K562 (cell line): Measurements from ENCODE around the gene SLMAP. TPM values are rescaled to one million over a fixed set of nuclear protein-coding genes. Genes with fewer than 3 reads are reported as not detected.

Experiments
- ATAC-seq: fragments of 200-7000 bp; cut with Tn5 transposase; 3 replicates; pipeline ENCODE4 v1.9.1; 2020; ENCODE audit warnings: moderate library complexity
- BruUV-seq: library from RNA; stranded (reverse); fragments of 400-500 nt; replicated peaks from 2 replicates; lab custom pipeline; 2021; lab: Mats Ljungman, UMichigan
- CTCF ChIA-PET: fragments of 300-600 bp; formaldehyde crosslinking; extraction: SDS; loops from one replicate; lab custom pipeline; 2021; ENCODE audit warnings: low intra/inter-chr PET ratio; lab: Yijun Ruan, JAX
- POLR2A ChIA-PET: fragments of 300-600, 350-650 bp; sonication (Branson Sonifier 250); formaldehyde crosslinking; extraction: SDS; loops from one replicate; lab custom pipeline; 2021; ENCODE audit warnings: antibody characterized with exemption, inconsistent platforms; lab: Yijun Ruan, JAX
- DNase-seq, 4 experiments: peaks; one replicate each; pipeline versions ENCODE4 v3.0.0 to v3.0.0-alpha.2; 2011 to 2018; ENCODE audit warnings: low spot score in 3 of 4, mixed read lengths in 3 of 4; ENCODE audit errors: extremely low read depth in 1 of 4
- FAIRE-seq: peaks from 2 replicates; lab custom pipeline; 2011; peaks lifted over from hg19 to GRCh38; lab: Jason Lieb, UNC
- H2AFZ ChIP-seq: 2 replicates; pipeline ENCODE4 v1.6.0; 2011; ENCODE audit warnings: low read depth, low read length, control low read depth, inconsistent platforms
- H3K27ac ChIP-seq: fragments of 200-600 bp; 3 replicates; pipeline ENCODE4 v1.8.0; 2011; ENCODE audit warnings: low read depth, mild to moderate bottlenecking, control low read depth, inconsistent platforms, low read length, moderate library complexity, mixed read lengths; ENCODE audit errors: extremely low read depth
- H3K27me3 ChIP-seq, 2 experiments: fragments of 300-600 bp in 1 of 2; 2 replicates in 1 of 2; 3 replicates in 1 of 2; pipeline versions ENCODE4 v1.6.0 to v1.8.0; 2011; ENCODE audit warnings: inconsistent platforms in 2 of 2, low read length in 2 of 2, mild to moderate bottlenecking in 1 of 2, mixed read lengths in 1 of 2, moderate library complexity in 1 of 2; ENCODE audit not compliant: control insufficient read depth in 2 of 2, insufficient read depth in 2 of 2
- H3K36me3 ChIP-seq: fragments of 300-600 bp; 3 replicates; pipeline ENCODE4 v1.8.0; 2011; ENCODE audit warnings: mild to moderate bottlenecking, low read length, inconsistent platforms; ENCODE audit not compliant: control insufficient read depth, insufficient read depth
- H3K4me1 ChIP-seq, 2 experiments: fragments of 200-600 bp in 1 of 2; replicated peaks in 1 of 2; 2 replicates in 1 of 2; 3 replicates in 1 of 2; pipeline versions ENCODE4 v1.5.1 to v1.8.0; 2011; ENCODE audit warnings: inconsistent platforms in 2 of 2, low read length in 2 of 2, mild to moderate bottlenecking in 1 of 2, mixed read lengths in 1 of 2, moderate library complexity in 1 of 2; ENCODE audit not compliant: control insufficient read depth in 2 of 2, insufficient read depth in 2 of 2
- H3K4me2 ChIP-seq: 2 replicates; pipeline ENCODE4 v1.6.1; 2011; ENCODE audit warnings: low read length, control low read depth, inconsistent platforms, mixed read lengths; ENCODE audit not compliant: insufficient read depth
- H3K4me3 ChIP-seq: fragments of 200-600 bp; sonication (generic), shearing (Covaris generic); 2 replicates; pipeline ENCODE4 v1.5.1; 2016; ENCODE audit warnings: control low read depth, inconsistent platforms
- H3K79me2 ChIP-seq: fragments of 200-600 bp; 3 replicates; pipeline ENCODE4 v1.8.0; 2011; ENCODE audit warnings: low read length, inconsistent platforms; ENCODE audit not compliant: control insufficient read depth, insufficient read depth
- H3K9ac ChIP-seq, 2 experiments: 2 replicates each; pipeline versions ENCODE4 v1.6.0 to v1.6.1; 2011; ENCODE audit warnings: low read depth in 2 of 2, low read length in 2 of 2, control low read depth in 1 of 2, inconsistent platforms in 1 of 2, mild to moderate bottlenecking in 1 of 2, mixed read lengths in 1 of 2; ENCODE audit not compliant: insufficient read depth in 1 of 2
- H3K9me1 ChIP-seq: one replicate; pipeline ENCODE4 v1.6.0; 2011; ENCODE audit warnings: inconsistent platforms, mild to moderate bottlenecking, low read length, moderate library complexity; ENCODE audit not compliant: control insufficient read depth, insufficient read depth
- H3K9me3 ChIP-seq: replicated peaks from 2 replicates; pipeline ENCODE4 v1.5.1; 2011; ENCODE audit warnings: low read depth, low read length, inconsistent platforms; ENCODE audit not compliant: control insufficient read depth, insufficient read depth
- H4K20me1 ChIP-seq: replicated peaks from 2 replicates; pipeline ENCODE4 v1.6.1; 2011; ENCODE audit warnings: low read length, inconsistent platforms, mixed read lengths; ENCODE audit not compliant: control insufficient read depth, insufficient read depth
- NFYB ChIP-seq: IDR thresholded peaks from 2 replicates; pipeline ENCODE4 v1.6.1; 2011; ENCODE audit warnings: mild to moderate bottlenecking, moderate library complexity; ENCODE audit not compliant: insufficient read length; ENCODE audit errors: extremely low read depth
- RFX5 ChIP-seq: IDR thresholded peaks from 2 replicates; pipeline ENCODE4 v1.6.1; 2011; ENCODE audit warnings: low read depth, mild to moderate bottlenecking, improper control_type of control experiment, low read length
- SMARCA5 ChIP-seq: fragments of 450-650 bp; IDR thresholded peaks from 2 replicates; pipeline ENCODE4 v1.6.1; 2016
- THAP12 ChIP-seq: fragments of 250-450 bp; sonication (Bioruptor Pico); IDR thresholded peaks from 2 replicates; pipeline ENCODE4 v1.9.0; 2021; ENCODE audit warnings: mild to moderate bottlenecking, inconsistent platforms
- ZNF133 ChIP-seq: fragments of 250-450 bp; sonication (Bioruptor Pico); IDR thresholded peaks from 2 replicates; pipeline ENCODE4 v1.4.0; 2020; ENCODE audit warnings: mild to moderate bottlenecking
- ZNF551 ChIP-seq: fragments of 250-450 bp; sonication (Bioruptor Pico); IDR thresholded peaks from 2 replicates; pipeline ENCODE4 v1.5.0; 2021; ENCODE audit warnings: mild to moderate bottlenecking, moderate library complexity
- WGBS: fragments of 100-300 bp; shearing (Covaris generic); methylation state at CpG from one replicate; pipeline ENCODE4 v1.1.6; 2016; ENCODE audit warnings: low coverage, mixed read lengths; ENCODE audit not compliant: insufficient coverage; ENCODE audit errors: missing lambda C conversion rate; 5-methylcytosine and 5-hydroxymethylcytosine counted together
- in situ Hi-C: fragments of 300-500 bp; cut with MboI; formaldehyde crosslinking; loops from 4 replicates; pipeline ENCODE4 v1.15.0; 2018; ENCODE audit warnings: inconsistent platforms, mixed read lengths
- intact Hi-C: fragments of 100-400 bp; cut with micrococcal nuclease; formaldehyde crosslinking; loops from 2 replicates; pipeline ENCODE4 v1.14.2; 2022
- polyA plus RNA-seq, 8 experiments: library from polyadenylated mRNA; depleted of rRNA in 4 of 8; stranded (reverse) in 5 of 8; unstranded in 3 of 8; fragments of >200 nt; fragmentation: Nextera tagmentation in 2 of 8; fragmentation: Illumina TruSeq in 1 of 8; extraction: Ambion mirVana in 2 of 8; extraction: Trizol in 1 of 8; gene quantifications; 2 replicates each; pipeline versions ENCODE4 v1.2.1 to v1.2.3, GENCODE V29; 2011 to 2014; ENCODE audit warnings: inconsistent platforms in 1 of 8, missing spikeins in 1 of 8
- total RNA-seq, 7 experiments: library from RNA; depleted of rRNA in 6 of 7; stranded (reverse); fragments of >200 nt in 6 of 7; fragmentation: Illumina TruSeq in 2 of 7; extraction: Trizol in 2 of 7; gene quantifications; 2 replicates each; pipeline versions ENCODE4 v1.2.1 to v1.2.3, GENCODE V29; 2011 to 2021; ENCODE audit warnings: low replicate concordance in 1 of 7

Gene SLMAP
- total and polyA plus RNA-seq, 9 of the 15 experiments (the other 6 are each of a cell fraction or from before 2014, with no cell fraction given), result 12.1 to 50.7 (median 28.3) TPM

- BruUV-seq, result no TSS peak
- Histone ChIP-seq H2AFZ (no peak overlapping the region), H3K27me3 (no peaks in the 10 kb centered on the region), H3K4me1 (no peaks in the 10 kb centered on the region), H3K9me3 (no peaks in the 10 kb centered on the region), H3K9ac (no peak overlapping the region), H3K4me3 (no peak overlapping the region), H3K36me3 (peaks cover 48% of the 10 kb centered on the region; the same call in 1 of the 3 replicates), H3K79me2 (no peaks in the 10 kb centered on the region), H3K9me1 (no peaks in the 10 kb centered on the region), H4K20me1 (no peaks in the 10 kb centered on the region), H3K4me2 (no peak overlapping the region), H3K27ac (no peak overlapping the region)
- no peak for DNase-seq
- no peak for TF ChIP-seq ZNF133 (CRISPR knock-in tag)
- TF ChIP-seq ZNF551, result no peak
- TF ChIP-seq NFYB, result no peak
- no peak for TF ChIP-seq RFX5
- no peak for TF ChIP-seq SMARCA5
- no peak for TF ChIP-seq THAP12 (CRISPR knock-in tag)
- ChIA-PET CTCF (no interaction called here), POLR2A (interaction anchor here (1.6 kb wide), 1 partner anchor 260 kb away, joined by 5 read pairs; no protein-coding TSS in a partner anchor)
- in situ Hi-C loops, result no loop called here
- intact Hi-C loops, result no loop called here
- no peak for FAIRE-seq
- ATAC-seq, result no peak
- no CpG with 5 or more reads among the region's 1 CpG for WGBS
Measured at GRCh38 chr3:57855281-57855680, 99.2 kb downstream of the SLMAP start.
